ENCODE results near the gene CD8B. TPM values are rescaled to one million over a fixed set of nuclear protein-coding genes. Genes with fewer than 3 reads are reported as not detected.
A peak's percentile ranks its signal among the peaks of the same experiment; 100 is the strongest.

The CD8B gene
- total and polyA plus RNA-seq, 2 of the 13 experiments (the other 11 are each of a cell fraction or from before 2014, with no cell fraction given), result 0.04 TPM; not detected in 1

GRCh38 chr2:86808315-86809161, 53.1 kb downstream of the CD8B start:
- no peak overlapping the region for H2AFZ ChIP-seq (ENCODE audit: low read length)
- peaks cover 24% of the 10 kb centered on the region for H3K4me1 ChIP-seq (ENCODE audit: insufficient read depth, low read length)
- peak overlapping the region; percentile 48; the same call in 1 of the 2 replicates for H3K9ac ChIP-seq (ENCODE audit: insufficient read depth, low read depth, low read length)
- BruUV-seq (replicated peaks), result no TSS peak
- H3K36me3 ChIP-seq (replicated peaks in 1 of 2; ENCODE audit: control insufficient read depth in 1 of 2, insufficient read depth in 2 of 2, low read length in 2 of 2), result no peaks in the 10 kb centered on the region
- H4K20me1 ChIP-seq (ENCODE audit: insufficient read depth, low read length), result no peaks in the 10 kb centered on the region
- H3K4me3 ChIP-seq (replicated peaks in 1 of 3; ENCODE audit: insufficient read depth in 1 of 3, low read depth in 2 of 3, low read length in 3 of 3), result peak overlapping the region; percentile 67 to 81 (median 73)
- intact Hi-C loops (cut with micrococcal nuclease; ENCODE audit: unreplicated experiment), result loop anchor here (5.0 kb wide), 1 partner anchor 46 kb away; no protein-coding TSS in a partner anchor
- H3K4me2 ChIP-seq (ENCODE audit: low read depth, low read length), result peak overlapping the region; percentile 99
- peak; percentile 87 for DNase-seq (ENCODE audit: low spot score)
- ATAC-seq, result peak; percentile 96
- H3K79me2 ChIP-seq (ENCODE audit: insufficient read depth, low read length), result no peaks in the 10 kb centered on the region
- peaks cover 0 to 7% of the 10 kb centered on the region in 2 experiments; a peak in 3 of 5 replicates for H3K27me3 ChIP-seq (ENCODE audit: control insufficient read depth in 1 of 2, insufficient read depth in 2 of 2, low read length in 2 of 2)
- in situ Hi-C loops (cut with HindIII; ENCODE audit: extremely low pct_ligation_motif_present, low pct_unique_long_range_greater_than_20kb), result loop anchor here (25.0 kb wide), 1 partner anchor 129 kb away; the partner anchor contains the start of gene RGPD1
- FAIRE-seq, result peak; percentile 59
- WGBS (ENCODE audit: low lambda C conversion rate), result 42% methylated on average over 20 of the region's 36 CpGs
- H3K27ac ChIP-seq (ENCODE audit: extremely low read length, insufficient read depth, low read length), result no peak overlapping the region
- ChIA-PET CTCF (ENCODE audit: low intra/inter-chr PET ratio, low total read pairs) (no interaction called here), POLR2A (interaction anchor here (0.9 to 1.6 kb wide), 3 partner anchors 10 to 368 kb away, joined by 3 to 4 read pairs (median 3); partner anchors contain the start of gene KDM3A)
- H3K9me3 ChIP-seq (ENCODE audit: low read length), result no peaks in the 10 kb centered on the region
- TF ChIP-seq RARG (CRISPR knock-in tag; IDR thresholded peaks at IDR 0.05; ENCODE audit: low read depth) (no peak), DMAP1 (CRISPR knock-in tag; IDR thresholded peaks at IDR 0.05) (no peak), TCF7L2 (IDR thresholded peaks at IDR 0.05; ENCODE audit: low read depth, low read length) (no peak), HOMEZ (CRISPR knock-in tag; IDR thresholded peaks at IDR 0.05; ENCODE audit: low read depth) (peak; percentile 18; the same call in 1 of the 2 replicates), JARID2 (CRISPR knock-in tag; IDR thresholded peaks at IDR 0.05; ENCODE audit: insufficient replicate concordance) (no peak), IRF2 (CRISPR knock-in tag; IDR thresholded peaks at IDR 0.05) (peak; percentile 58; the same call in 1 of the 2 replicates), NBN (conservative IDR thresholded peaks at IDR 0.05) (no peak), TIGD3 (CRISPR knock-in tag; IDR thresholded peaks at IDR 0.05; ENCODE audit: borderline replicate concordance) (no peak), ZNF496 (CRISPR knock-in tag; IDR thresholded peaks at IDR 0.05; ENCODE audit: insufficient replicate concordance) (no peak), ZNF225 (CRISPR knock-in tag; IDR thresholded peaks at IDR 0.05) (peak; percentile 59; the same call in 1 of the 2 replicates), ZNF549 (CRISPR knock-in tag; IDR thresholded peaks at IDR 0.05) (no peak), RNF2 (conservative IDR thresholded peaks at IDR 0.05; ENCODE audit: low read depth) (peak; percentile 65; the same call in 1 of the 2 replicates), ETS1 (CRISPR knock-in tag; IDR thresholded peaks at IDR 0.05) (no peak), NR2F1 (CRISPR knock-in tag; IDR thresholded peaks at IDR 0.05) (no peak), ZSCAN30 (CRISPR knock-in tag; IDR thresholded peaks at IDR 0.05) (no peak), NONO (IDR thresholded peaks at IDR 0.05) (no peak), NONO (CRISPR knock-in tag; conservative IDR thresholded peaks at IDR 0.05) (peak; percentile 77), POLR2AphosphoS2 (IDR thresholded peaks at IDR 0.05; ENCODE audit: low read depth, low read length) (no peak), ZNF569 (CRISPR knock-in tag; IDR thresholded peaks at IDR 0.05; ENCODE audit: borderline replicate concordance) (no peak)
